ENCODE measurements around the gene CD151.

- TF ChIP-seq CTCF (IDR thresholded peaks at IDR 0.05; ENCODE audit: low read length) (no peak), EZH2 (IDR thresholded peaks at IDR 0.05; ENCODE audit: borderline replicate concordance, low read length) (no peak)
Observed at GRCh38 chr11:862081-862661, 29.4 kb downstream of the CD151 start.
